ENCODE measurements around the gene MGAT4C. TPM values are rescaled to one million over a fixed set of nuclear protein-coding genes. Genes with fewer than 3 reads are reported as not detected.

MGAT4C gene
- total RNA-seq, 1 experiment from 2014 or later = not detected

DNA sequence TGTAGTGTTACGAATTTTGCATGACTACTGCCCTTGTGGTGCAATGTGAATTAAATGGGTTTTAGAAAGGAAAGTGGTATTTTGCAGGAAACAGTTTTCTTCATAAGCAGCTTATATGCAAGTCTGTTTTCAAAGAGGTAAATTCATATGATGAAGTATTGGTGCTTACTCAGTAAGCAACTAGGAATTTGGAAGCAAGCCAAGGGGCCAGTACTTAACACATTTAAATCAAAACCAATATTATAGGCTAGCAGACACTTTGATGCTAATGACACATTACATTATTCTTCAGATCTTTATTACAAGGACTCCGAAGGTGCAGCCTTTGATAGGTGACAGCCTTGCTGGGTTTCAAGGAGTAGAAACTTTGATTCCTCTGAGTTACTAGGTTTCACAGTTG is 23.1 kb downstream of the MGAT4C start:
- in situ Hi-C loops (cut with HindIII; ENCODE audit: low sequenced_read_pairs) = no loop called here
- DNase-seq (ENCODE audit: low spot score) = no peak

GRCh38 chr12:86230516-86231146 is 25.6 kb downstream of the MGAT4C start:
- in situ Hi-C loops (cut with HindIII; ENCODE audit: low sequenced_read_pairs) = no loop called here
- DNase-seq (ENCODE audit: low spot score) = no peak

DNA sequence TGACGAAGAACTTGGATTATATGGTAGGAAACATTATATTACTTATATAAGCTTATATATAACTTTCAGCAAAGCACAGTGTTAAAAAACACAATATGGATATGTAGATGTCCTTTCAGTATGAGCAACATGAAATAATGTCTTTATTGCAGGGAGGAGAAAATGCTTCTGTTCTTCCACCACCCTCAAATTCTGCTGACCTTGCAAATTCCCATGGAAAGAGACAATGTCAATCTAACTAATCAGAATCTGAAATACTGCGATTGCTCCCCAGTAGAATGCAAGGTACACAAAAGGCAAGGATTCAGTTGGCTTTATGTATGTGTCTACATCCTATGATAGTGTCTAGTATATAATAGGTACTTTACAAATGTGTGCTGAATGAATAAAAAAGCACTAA is 26.4 kb downstream of the MGAT4C start:
- DNase-seq (ENCODE audit: low spot score) = no peak
- in situ Hi-C loops (cut with HindIII; ENCODE audit: low sequenced_read_pairs) = no loop called here

- no peak for DNase-seq (ENCODE audit: low spot score)
- in situ Hi-C loops (cut with HindIII; ENCODE audit: low sequenced_read_pairs) = no loop called here
Observed at GRCh38 chr12:86228656-86229055, 27.5 kb downstream of the MGAT4C start.

GRCh38 chr12:86226481-86226880 is 29.7 kb downstream of the MGAT4C start:
- DNase-seq (ENCODE audit: low spot score) = no peak
- in situ Hi-C loops (cut with HindIII; ENCODE audit: low sequenced_read_pairs) = no loop called here

GRCh38 chr12:86216591-86216990 is 39.6 kb downstream of the MGAT4C start:
- no peak for DNase-seq (ENCODE audit: low spot score)
- in situ Hi-C loops (cut with HindIII; ENCODE audit: low sequenced_read_pairs) = no loop called here

DNA sequence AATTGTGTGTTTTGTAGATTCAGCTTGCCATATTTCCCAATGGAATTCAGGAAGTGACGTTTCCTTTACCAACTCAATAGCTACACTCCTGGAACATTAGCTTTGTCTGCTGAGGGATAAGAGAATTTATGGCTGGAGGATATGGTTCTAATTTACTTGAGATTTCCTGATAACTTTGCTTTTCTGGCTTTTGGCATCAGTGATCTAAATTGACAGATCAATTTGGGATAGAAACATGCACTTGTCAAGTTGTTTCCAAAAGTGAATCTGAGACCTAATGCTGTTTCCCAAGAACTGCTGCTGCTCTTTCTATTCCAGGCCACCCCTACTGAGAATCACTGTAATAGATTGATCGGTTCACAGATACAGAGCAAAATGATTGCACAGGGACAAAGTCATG is 43.2 kb downstream of the MGAT4C start:
- DNase-seq (ENCODE audit: low spot score) = no peak
- in situ Hi-C loops (cut with HindIII; ENCODE audit: low sequenced_read_pairs) = no loop called here

DNA sequence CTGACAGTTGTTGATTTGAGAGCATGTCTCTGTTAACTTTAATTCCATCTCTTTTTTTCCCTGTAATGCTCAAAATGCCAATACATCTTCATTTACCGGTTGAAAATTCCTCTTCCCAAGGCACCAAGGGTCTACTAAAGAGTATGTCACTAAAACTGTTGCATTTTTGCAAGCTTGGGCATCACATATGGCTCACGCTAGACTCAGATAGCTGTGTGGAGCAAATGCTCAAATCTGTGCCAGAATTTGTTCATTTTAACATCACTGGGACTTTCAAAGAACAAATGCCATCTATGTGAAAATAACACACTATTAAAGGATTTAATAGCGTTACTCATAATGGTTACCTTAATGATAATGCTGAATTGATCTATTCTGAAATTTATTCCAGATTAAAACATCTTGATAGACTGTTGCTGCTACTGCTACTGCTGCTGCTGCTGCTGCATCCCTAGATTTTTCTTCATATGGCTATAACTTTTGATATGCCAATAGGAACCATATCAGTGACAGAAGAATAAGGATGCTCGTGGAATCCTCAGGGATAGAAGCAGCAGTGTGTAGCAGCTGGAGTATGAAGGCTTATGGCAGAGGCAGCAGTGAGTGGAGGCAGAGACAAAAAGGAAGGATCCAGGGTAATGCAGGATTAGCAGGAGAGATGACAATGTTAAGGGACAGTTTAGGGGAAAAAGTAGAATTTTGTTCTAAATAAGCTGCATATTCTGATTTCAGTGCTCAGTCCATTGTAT is 57.3 kb downstream of the MGAT4C start:
- in situ Hi-C loops (cut with HindIII; ENCODE audit: low sequenced_read_pairs) = no loop called here
- DNase-seq (ENCODE audit: low spot score) = no peak

GRCh38 chr12:86196465-86196864 is 59.7 kb downstream of the MGAT4C start:
- in situ Hi-C loops (cut with HindIII; ENCODE audit: low sequenced_read_pairs) = no loop called here
- no peak for DNase-seq (ENCODE audit: low spot score)

GRCh38 chr12:86194721-86195120 is 61.5 kb downstream of the MGAT4C start:
- peak; percentile 34 for DNase-seq (ENCODE audit: low spot score)
- in situ Hi-C loops (cut with HindIII; ENCODE audit: low sequenced_read_pairs) = no loop called here

- DNase-seq (ENCODE audit: low spot score) = no peak
- in situ Hi-C loops (cut with HindIII; ENCODE audit: low sequenced_read_pairs) = no loop called here
Observed at GRCh38 chr12:86193931-86194330, 62.3 kb downstream of the MGAT4C start.

GRCh38 chr12:86188226-86188625 is 68.0 kb downstream of the MGAT4C start:
- in situ Hi-C loops (cut with HindIII; ENCODE audit: low sequenced_read_pairs) = no loop called here
- no peak for DNase-seq (ENCODE audit: low spot score)

GRCh38 chr12:86186449-86186848 is 69.7 kb downstream of the MGAT4C start:
- DNase-seq (ENCODE audit: low spot score) = no peak
- in situ Hi-C loops (cut with HindIII; ENCODE audit: low sequenced_read_pairs) = no loop called here

DNA sequence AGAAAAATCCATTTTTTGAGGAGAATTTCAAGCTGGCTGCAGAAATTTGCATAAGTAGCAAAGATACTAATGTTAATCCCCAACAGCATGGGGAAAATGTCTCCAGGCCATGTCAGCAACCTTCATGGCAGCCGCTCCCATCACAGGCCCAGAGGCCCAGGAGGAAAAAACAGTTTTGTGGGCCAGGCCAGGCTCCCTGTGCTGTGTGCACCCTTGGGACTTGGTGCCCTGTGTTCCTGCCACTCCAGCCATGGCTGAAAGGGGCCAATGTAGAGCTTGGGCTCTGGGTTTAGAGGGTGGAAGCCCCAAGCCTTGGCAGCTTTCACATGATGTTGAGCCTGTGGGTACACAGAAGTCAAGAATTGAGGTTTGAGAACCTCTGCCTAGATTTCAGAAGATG is 76.3 kb downstream of the MGAT4C start:
- DNase-seq (ENCODE audit: low spot score) = no peak
- in situ Hi-C loops (cut with HindIII; ENCODE audit: low sequenced_read_pairs) = no loop called here

DNA sequence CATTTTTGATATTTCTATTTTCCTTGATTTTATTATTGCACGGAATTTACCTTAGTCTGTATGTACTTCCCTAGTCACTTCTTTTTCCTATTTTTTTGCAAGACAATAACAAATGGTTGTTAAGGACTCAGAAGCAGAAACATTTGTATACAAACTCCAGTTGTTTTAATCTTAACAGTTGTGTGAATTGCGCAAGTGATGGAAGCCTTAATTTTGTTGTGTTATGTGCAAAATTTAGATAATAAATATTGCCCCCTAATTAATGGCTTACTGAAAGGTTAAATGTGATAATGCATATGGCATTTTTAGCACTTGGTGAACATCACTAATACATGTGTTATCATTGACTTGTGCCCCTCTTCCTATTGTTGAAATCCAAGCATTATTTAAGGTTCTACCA is 82.0 kb downstream of the MGAT4C start:
- in situ Hi-C loops (cut with HindIII; ENCODE audit: low sequenced_read_pairs) = no loop called here
- DNase-seq (ENCODE audit: low spot score) = no peak

- no peak for DNase-seq (ENCODE audit: low spot score)
- in situ Hi-C loops (cut with HindIII; ENCODE audit: low sequenced_read_pairs) = no loop called here
Observed at GRCh38 chr12:86172913-86173443, 83.2 kb downstream of the MGAT4C start.

- in situ Hi-C loops (cut with HindIII; ENCODE audit: low sequenced_read_pairs) = no loop called here
Observed at GRCh38 chr12:86170051-86170450, 86.1 kb downstream of the MGAT4C start.

DNA sequence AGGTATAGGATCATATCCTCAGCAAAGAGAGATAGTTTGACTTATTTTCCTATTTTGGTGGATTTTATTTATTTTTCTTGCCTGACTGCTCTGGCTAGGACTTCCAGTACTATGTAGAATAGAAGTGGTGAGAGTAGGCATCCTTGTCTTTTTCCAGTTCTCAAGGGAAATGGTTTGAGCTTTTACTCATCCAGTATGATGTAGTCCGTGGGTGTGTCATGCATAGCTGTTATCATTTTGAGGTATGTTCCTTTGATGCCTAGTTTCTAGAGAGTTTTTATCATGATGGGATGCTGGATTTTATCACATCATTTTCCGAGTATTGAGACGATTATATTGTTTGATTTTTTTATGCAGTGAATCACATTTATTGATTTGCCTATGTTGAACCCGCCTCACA is 97.2 kb downstream of the MGAT4C start:
- in situ Hi-C loops (cut with HindIII; ENCODE audit: low sequenced_read_pairs) = no loop called here
- no peak for DNase-seq (ENCODE audit: low spot score)

More at GRCh38 chr12:86170051-86170450, 86.1 kb downstream of the MGAT4C start:
- DNase-seq (ENCODE audit: low spot score) = no peak

- in situ Hi-C loops (cut with HindIII; ENCODE audit: low sequenced_read_pairs) = no loop called here
- DNase-seq (ENCODE audit: low spot score) = no peak
Observed at GRCh38 chr12:86154620-86155019, 101.6 kb downstream of the MGAT4C start.

DNA sequence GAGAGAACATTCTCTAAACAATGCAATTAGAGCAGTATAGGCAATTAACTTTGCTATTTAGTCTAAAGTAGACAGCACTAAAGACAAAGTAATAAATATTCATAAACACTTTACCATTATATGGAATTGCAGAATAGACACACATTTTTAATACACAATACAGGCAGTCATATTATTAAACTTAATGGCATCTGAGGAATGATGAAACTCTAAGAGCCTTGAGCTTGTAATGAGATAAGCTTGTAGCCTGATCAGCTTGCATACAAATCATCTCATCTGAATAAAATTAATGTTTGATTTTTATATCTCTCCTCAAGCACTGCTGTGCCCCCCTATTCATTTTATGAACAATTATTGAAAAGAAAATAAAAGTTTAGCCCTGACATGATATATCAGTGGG is 107.6 kb downstream of the MGAT4C start:
- in situ Hi-C loops (cut with HindIII; ENCODE audit: low sequenced_read_pairs) = no loop called here
- DNase-seq (ENCODE audit: low spot score) = no peak

DNA sequence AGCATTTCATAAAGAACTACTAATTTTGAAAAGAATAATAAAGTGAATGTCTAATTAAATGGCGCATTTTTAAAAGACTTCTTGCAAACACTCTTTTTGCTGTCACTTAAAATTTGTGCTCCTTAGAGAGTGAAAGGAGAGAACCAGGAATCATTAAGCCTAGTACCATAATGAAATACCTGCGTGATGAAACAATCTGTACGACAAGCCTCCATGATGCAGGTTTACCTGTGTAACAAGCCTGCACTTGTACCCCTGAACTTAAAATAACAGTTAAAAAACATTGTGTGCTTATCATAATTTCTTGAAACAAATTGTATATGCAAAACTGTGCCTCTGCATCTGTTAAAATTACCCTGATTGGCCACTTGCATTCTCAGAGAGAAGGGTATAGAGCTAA is 108.1 kb downstream of the MGAT4C start:
- DNase-seq (ENCODE audit: low spot score) = no peak
- in situ Hi-C loops (cut with HindIII; ENCODE audit: low sequenced_read_pairs) = no loop called here
